Embryonic facial prominence (tissue), 1 donor: ENCODE data around the gene SLC12A3.

Experiments
- DNase-seq: peaks from one replicate; pipeline ENCODE4 v3.0.0-alpha.2; 2016; ENCODE audit errors: extremely low spot score

SLC12A3 gene

DNA sequence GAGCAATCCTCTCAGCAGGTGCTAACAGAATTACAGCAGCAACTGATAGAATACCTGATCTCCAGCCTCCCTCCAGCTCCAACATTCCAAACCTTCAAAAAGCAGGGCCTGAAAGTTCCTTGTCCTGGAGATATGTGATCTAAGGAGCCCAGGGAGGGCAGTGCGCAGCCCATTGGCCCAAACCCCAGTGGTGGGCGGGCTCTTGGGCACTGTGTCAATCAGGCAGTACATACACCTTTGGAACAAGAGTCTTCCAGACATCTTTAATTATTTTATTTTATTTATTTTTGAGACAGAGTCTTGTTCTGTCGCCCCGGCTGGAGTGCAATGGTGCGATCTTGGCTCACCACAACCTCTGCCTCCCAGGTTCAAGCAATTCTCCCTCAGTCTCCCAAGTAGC lies 24.2 kb downstream of the SLC12A3 start:
- DNase-seq, result no peak

DNA sequence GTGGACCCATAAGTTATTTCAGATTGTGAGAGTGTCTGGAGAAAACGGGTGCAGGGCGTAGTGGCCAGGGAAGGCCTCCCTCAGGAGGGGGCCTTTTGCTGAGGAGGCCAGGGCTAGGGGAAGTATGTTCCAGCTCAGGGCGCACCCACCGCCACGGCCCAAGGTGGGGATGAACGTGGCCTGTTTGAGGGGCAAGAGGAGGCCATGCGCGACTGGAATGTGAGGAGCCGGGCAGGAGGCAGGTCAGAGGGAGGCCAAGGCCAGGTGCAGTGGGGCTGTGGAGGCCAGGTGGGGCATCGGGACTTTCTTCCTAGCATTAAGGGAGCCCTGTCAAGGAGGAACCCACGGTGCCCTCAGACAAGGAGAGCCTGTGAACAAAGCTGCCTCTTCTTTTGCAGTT lies 26.7 kb downstream of the SLC12A3 start:
- no peak for DNase-seq

DNA sequence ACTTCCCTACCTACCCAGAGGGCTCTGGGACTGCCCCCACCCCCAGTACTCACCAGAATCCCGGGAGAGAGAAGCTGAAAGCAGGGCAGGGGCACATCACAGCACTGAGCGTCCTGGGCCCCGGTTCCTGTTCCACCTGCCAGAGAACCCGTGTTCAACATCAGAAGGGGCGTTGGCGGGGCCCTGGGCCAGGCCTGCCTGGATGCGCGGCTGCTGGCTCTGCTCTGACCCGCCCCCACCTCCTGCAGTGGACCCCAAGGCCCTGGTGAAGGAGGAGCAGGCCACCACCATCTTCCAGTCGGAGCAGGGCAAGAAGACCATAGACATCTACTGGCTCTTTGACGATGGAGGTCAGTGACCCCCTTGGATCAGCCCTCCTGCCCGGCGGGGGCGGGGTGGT lies 27.7 kb downstream of the SLC12A3 start:
- DNase-seq, result no peak

DNA sequence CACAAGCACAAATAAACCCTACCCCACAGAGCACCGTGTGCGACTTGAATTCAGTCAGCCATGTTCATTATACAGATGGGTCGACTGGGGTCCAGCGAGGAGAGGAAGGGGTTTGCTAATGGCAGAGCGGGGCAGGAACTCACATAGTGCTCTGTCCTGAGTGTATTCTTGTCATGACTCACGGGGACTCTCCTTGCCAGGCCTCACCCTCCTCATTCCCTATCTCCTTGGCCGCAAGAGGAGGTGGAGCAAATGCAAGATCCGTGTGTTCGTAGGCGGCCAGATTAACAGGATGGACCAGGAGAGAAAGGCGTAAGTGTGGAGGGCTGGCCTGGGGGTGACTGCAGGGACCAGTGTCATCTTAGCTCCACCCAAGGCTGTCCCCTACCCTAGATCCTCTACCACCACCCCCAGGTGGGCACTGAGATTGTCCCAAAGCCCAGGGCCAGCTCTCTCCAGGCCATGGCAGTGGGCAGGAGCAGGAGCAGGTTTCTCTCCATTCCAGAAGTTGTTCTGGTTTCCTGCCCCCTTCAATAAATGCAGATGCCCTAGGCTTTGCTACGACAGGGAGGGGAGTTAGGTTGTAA lies 29.4 kb downstream of the SLC12A3 start:
- no peak for DNase-seq

DNA sequence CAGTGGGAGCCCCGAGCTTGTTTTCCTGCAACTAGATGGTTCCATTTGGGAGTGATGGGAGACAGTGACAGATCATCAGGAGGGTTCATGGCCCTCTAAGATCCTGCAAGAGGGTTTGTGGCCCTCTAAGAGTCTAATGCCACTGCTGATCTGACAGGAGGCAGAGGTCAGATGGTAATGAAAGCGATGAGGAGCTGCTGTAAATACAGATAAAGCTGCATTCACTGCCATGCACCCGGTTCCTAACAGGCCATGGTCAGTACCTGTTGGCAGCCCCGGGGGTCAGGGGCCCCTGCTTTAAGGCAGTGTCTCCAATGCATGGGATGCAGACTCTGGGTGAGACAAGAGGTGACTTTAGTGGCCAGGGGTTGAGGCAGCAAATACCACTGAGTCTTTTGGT lies 30.8 kb downstream of the SLC12A3 start:
- DNase-seq, result no peak

DNA sequence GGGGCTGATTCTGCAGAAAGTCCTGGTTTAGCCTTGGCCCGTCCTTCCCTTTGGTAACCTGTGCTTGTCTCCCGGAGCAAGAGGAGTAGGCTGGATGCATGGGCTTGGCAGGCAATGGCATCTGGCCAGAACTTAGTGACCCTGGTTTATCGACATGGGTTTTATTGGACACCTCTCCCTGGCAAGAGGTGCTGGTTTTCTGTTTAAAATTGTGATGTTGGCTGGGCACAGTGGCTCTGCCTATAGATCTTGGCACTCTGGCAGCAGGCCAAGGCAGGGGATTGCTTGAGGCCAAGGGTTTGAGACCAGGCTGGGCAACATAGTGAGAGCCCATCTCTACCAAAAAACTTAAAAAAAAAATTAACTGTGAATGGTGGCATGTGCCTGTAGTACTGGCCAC lies 31.2 kb downstream of the SLC12A3 start:
- no peak for DNase-seq

DNA sequence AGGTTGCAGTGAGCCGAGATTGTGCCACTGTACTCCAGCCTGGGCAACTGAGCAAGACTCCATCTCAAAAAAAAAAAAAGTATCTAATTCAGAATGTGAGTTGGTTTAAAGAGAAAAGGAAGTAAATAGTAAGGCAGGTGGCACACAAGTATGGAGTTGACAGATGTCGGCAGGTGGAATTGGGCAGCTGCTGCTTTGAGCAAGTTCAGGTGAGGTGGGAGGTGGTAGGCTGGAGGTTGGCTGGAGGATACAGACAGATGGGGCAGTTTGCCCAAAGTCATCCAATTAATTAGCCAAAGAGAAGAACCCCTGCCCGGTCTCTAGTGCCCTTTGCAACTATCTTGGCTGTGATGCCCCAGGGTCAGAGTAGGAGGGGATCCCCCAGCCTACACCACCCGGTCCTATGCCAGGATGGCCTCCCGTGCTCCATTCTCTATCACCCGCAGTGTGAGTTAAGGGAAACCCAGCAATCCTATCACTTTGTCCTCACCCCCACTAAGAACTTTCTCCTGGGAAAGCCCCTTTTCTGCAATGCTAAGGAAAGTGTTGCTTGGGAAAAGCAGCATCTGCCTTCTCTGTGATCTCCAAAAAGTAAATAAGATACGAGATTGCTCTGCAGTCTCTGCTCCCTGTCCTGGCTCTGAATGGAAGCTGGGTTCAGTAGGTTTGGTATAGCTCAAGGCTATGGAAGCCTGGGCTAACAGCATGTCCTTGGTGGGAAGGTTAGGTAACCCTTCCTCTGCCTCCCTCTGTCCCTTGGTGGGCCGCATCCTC lies 32.2 kb downstream of the SLC12A3 start:
- DNase-seq, result no peak

DNA sequence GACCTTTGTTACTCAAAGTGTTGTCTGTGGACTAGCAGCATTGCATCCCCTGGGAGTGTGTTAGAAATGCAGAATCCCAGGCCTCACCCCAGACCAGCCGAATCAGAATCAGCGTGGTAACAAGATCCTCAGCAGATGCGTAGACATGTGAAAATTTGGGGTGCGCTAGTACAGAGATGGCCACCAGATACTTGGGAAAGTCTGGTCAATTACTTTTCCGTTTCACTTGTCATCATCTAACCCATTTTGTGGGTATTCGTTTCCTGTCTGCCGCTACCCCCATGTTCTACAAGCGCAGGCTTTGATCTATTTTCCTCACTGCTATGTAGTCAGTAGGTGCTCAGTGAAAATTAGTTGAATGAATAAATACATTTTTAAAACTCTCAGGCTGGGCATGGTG lies 33.8 kb downstream of the SLC12A3 start:
- DNase-seq, result no peak

DNA sequence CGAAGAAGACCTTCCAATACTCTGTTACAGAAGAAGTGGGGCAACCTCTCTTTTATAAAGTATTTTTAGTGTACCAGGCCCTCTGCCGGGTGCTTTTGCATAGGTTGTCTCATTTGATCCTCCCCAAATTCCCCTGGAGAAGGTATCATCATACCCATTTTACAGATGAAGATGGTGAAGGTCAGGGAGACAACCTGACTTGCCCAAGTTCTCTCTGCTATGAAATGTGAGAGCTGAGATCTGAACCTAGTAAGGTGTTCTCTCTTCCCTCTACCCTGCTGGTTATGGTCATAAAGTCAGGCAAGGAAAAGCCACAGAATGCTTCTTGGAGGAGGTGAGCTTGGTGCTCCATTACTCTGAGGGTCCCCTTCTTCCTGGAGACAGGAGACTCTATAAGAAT lies 38.9 kb downstream of the SLC12A3 start:
- DNase-seq, result no peak

DNA sequence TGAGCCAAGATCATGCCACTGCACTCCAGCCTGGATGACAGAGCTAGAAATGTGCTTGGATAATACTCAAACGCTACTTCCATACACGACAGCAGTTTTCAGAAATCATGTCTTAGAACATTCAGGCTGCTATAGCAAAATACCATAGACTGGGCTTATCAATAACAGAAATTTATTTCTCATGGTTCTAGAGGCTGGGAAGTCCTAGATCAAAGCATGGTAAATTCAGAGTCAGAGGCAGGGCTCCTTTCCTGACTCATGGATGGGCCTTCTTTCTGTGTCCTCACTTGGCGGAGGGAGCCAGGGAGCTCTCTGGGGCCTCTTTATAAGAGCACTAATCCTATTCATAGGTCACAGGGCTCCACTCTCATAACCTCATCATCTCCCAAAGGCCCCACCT lies 42.4 kb downstream of the SLC12A3 start:
- no peak for DNase-seq

DNA sequence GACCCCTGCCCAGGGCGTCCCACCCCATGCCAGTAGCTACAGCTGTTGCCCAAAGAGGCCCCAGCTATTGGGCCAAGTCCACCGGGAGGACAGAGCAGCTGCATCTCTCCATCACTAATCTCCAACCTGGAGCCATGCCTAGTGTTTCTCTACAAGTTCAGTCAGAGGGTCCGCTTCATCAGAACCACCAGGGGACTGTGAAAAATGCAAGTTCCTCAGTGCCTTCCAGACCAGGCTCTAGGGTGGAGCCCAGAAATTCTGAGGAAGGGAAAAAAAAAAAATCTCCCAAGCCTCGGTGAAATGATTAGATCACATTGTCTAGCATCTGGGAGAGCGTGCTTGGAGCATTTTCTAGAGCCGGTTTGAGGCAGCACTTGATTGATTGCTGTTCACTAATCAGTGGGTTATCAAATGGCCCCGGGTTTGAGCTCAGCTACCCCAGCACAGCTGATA lies 44.5 kb downstream of the SLC12A3 start:
- no peak for DNase-seq

DNA sequence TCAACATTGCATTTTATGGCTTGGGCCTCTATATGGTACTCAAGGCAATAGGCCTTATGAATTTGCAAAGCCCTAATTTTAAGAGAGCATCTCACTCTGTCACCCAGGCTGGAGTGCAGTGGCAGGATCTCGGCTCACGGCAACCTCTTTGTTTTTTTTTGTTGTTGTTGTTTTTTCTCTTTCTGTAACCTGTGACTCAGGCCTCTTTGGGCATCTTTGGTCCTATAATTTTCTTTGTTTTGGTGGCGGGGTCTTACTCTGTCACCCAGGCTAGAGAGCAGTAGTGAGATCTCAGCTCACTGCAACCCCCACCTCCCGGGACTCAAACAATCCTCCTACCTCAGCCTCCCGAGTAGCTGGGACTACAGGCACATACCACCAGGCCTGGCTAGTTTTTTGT lies 45.1 kb downstream of the SLC12A3 start:
- DNase-seq, result no peak

DNA sequence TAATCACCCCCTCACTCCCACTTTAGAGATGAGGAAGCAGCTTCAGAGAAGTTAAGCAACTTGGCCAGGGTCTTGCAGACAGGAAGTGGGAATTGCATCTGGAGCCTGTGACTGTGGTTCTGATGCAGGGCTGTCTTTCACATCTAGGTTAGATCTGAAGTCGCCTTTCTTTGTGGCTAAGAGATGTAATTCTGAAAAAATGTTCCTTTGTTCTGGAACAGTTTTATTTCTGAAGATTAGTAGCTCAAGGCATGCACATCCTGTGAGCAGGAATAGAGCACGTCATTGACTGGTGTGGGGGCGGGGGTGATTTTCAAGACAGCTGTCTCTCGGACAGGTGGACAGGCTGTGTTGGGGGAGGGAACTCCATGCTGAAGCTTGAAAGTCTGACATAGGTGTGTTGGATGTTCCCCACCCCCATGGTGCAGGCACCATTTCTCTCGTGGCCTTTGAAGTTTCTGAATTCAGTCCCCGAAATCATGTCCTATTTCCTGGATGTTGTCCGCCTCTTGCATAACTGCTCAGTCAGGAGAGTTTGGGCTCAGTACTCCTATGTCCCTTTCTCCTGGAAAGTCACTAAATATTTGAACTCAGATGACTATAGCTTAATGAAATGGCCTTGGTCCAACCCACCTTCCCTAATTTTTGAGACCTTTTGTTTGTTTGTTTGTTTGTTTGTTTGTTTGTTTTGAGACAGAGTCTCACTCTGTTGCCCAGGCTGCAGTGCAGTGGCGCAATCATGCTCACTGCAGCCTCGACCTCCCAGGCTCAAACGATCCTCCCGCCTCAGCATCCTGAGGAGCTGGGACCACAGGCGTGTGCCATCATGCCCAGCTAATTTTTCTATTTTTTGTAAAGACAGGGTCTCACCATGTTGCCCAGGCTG lies 45.9 kb downstream of the SLC12A3 start:
- no peak for DNase-seq

DNA sequence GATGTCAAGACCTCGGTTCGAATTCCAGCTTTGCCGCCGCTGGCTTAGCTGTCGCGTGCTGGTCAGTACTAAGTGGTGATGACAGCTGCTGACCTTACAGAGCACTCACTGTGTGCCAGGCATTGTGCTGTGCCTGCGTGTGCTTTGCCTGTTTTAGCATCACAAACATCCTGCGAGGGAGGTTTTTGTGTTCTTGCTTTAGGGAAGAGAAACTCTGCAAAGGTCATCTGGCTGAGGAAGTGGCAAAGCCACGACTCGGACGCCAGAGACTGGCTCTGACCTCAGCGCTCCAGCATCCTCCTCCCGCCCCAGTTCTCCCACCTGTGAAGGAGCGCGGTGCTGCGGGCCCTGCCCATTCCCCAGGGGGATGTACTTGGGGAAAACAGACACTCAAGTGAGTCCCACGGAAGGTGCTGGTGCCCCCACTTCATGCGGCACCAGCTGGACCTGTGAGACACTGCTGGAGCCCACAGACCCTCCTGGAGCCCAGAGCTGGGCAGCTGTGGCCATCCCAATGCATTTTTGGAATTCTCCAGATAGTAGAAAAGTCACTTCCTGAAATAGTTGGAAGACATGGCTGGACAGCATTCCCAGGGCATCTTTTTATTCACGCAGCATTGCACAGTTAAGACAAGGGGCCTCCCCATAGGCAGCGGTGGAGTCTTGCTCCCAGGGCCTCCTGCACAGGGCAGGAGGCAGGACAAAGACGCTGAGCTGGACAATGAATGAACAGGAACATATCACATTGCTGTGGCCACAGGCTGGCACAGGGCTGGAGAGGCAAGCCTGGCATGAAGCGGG lies 47.0 kb downstream of the SLC12A3 start:
- no peak for DNase-seq

DNA sequence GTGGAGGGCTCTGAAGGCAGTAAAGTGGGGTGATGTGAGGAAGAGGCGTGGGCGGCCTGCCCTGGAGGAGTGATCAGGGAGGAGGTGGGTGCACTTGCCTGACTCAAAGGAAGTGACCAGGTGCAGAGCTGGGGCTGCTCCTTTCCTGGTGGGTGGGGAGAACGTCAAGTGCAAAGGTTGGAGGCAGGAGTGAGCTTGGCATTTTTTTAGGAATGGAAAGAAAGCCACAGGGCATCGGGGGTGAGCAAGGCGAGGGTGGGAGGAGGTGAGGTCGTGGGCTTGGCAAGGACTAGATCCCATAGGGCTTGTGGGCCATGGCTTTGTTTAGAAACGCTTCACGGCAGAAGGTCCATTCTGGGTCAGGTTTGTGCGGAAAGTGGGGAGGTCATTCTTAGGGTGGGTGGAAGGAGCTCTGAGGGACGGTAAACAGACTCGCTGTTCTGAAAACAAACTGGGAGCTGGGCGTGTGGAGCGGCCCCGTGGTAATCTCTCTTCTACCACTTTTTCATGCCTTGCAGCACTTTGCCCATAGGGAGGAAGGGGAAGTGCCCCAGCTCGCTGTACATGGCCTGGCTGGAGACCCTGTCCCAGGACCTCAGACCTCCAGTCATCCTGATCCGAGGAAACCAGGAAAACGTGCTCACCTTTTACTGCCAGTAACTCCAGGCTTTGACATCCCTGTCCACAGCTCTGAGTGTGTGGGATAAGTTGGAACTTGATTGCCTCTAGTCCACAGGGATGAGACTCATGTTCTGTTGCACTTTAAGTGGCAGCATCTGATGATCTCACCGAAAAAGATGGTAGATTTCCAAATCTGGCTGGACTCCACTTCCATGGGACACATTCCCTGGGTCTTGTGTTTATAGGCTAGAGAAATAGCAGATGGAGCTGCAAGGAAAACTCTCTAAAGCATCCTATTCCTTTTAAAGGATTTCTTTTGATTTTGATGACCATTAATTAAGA lies 48.0 kb downstream of the SLC12A3 start:
- DNase-seq, result no peak

DNA sequence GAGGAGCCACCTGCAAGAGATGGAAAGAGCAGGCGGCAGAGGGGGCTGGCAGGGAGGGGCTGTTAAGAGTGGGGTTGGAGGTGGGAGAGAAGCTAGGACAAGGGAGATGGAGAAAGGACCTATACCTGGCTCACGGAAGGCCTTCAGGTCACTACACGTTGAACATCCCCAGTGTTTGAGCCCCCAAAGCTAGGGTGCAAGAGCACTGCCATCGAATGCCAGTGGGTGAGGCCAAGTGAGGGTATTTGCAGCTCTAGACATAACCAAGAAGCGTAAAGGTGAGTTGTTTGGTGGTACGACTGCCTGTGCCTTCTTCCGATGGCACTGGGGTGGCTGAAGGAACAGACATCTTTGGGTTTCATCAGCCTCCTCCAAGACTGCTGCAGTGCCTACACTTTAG lies 49.9 kb downstream of the SLC12A3 start:
- DNase-seq, result no peak

DNA sequence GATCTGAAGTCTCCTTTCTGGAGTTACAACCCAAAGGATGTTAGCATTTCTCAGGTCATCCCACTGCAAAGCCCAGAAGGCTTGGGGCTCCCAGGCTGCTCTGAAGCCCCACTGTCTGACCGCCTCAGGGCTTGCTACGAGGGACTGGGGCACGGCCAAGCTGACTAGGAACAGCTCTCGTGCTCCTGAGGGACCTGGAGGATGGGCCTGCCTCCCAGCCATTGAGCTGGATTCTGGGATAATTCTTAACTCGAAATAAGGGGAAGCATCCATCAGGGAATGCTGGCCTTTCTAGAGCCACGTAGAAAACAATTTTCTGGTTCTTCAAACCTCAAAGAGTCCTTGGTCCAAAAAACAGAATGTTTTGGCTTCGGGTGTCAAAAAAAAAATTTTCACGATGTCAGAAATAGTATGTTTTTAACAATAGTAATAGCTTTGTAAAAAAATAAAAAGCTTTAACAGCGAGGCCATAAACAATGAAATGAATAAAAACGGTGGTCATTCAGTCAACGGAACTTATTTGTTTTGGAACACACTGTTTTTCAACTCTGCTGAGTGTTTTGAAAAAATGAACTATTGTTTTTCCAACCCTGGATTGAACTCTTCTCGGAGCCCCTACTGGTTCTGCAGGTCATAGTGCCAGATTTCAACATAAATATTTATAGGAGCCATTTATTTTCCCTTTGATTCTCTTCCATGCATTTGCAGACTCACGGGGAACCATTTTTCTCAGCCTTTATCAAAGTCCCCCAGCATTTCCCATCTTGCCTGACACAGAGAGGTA lies 50.5 kb downstream of the SLC12A3 start:
- no peak for DNase-seq

DNA sequence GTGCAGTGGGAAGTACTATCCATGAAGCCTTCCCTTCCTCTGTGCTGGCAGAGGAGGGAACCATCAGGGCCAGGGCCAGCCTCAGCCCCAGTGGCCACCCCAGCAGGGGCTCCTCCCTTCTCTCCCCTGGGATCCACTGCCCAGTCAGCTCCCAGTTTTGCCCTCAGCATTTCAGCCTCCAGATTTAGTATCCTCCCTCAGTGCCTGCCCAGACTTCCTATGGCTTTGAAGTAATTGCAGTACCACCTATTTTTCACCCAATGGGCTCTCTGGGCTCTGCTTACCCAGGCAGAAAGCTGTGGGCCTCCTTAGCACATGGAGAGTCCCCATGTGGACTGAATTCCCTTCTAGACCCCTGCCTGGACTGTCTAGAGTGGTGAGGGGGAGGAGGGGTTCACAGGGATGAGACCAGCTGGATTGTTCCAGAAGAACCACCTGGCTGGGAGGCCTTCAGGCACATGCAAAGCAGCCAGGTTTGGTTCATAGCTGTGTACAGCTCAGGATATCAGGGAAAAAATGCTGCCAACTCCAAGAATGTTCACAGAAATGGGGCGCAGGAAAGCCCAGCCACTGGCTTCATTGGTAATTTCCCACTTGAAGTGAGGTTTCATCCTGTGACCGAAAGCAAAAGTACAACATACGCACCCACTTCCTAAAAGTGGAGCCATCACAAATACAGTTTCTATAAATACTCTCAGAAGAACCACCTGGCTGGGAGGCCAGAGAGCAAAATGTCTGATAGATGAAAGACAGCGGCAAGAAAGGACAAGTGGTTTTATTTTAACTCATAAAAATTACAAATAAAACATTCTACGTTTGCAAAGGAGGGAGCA lies 51.8 kb downstream of the SLC12A3 start:
- no peak for DNase-seq

DNA sequence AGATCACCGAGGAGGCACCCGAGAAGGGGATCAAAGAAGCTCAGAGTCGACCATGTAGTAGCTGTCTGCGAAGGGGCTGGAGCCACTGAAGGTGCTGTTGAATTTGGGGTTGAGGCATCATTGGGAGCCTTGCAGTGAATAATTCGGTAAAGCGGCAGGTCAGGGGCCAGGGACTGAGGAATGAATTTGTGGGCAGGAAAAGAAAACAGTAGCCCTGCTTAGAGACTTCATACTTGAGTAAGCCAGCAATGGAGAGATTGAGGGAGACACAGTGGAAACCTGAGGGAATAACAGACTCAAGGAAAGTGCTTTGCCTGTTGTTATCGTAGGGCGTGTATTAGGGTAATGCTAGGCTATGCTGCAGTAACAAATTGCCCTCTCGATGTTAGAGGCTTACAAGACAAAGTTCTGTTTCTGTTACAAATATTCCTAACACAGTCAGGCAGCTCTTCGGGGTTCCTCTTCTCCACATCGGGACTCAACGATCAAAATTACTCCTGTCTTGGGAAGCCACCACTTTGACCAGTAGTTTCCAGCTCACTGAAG lies 53.5 kb downstream of the SLC12A3 start:
- DNase-seq, result no peak
